HG03460 (cell line): ENCODE results near the gene ABTB2.

Experiments used
- ATAC-seq: cut with Tn5 transposase; IDR thresholded peaks from one replicate; pipeline ENCODE4 v1.9.1; 2021; ENCODE audit not compliant: unreplicated experiment

The ABTB2 gene

GRCh38 chr11:34344410-34344767, 13.4 kb downstream of the ABTB2 start:
- no peak for ATAC-seq

- ATAC-seq, result no peak
Observed at GRCh38 chr11:34343686-34344085, 14.1 kb downstream of the ABTB2 start.

- ATAC-seq, result no peak
Observed at GRCh38 chr11:34343153-34343552, 14.7 kb downstream of the ABTB2 start.

GRCh38 chr11:34341931-34342533, 15.8 kb downstream of the ABTB2 start:
- no peak for ATAC-seq

GRCh38 chr11:34341096-34341495, 16.7 kb downstream of the ABTB2 start:
- no peak for ATAC-seq

- no peak for ATAC-seq
Observed at GRCh38 chr11:34340653-34341052, 17.2 kb downstream of the ABTB2 start.

GRCh38 chr11:34339149-34340064, 18.4 kb downstream of the ABTB2 start:
- peak; percentile 93 for ATAC-seq

GRCh38 chr11:34337016-34337415, 20.8 kb downstream of the ABTB2 start:
- no peak for ATAC-seq

GRCh38 chr11:34335801-34336200, 22.0 kb downstream of the ABTB2 start:
- ATAC-seq, result no peak

GRCh38 chr11:34335331-34335730, 22.5 kb downstream of the ABTB2 start:
- ATAC-seq, result no peak

GRCh38 chr11:34333787-34334186, 24.0 kb downstream of the ABTB2 start:
- ATAC-seq, result no peak

GRCh38 chr11:34332524-34332923, 25.3 kb downstream of the ABTB2 start:
- no peak for ATAC-seq

- no peak for ATAC-seq
Observed at GRCh38 chr11:34331736-34332135, 26.1 kb downstream of the ABTB2 start.

- no peak for ATAC-seq
Observed at GRCh38 chr11:34331329-34331728, 26.5 kb downstream of the ABTB2 start.

GRCh38 chr11:34330653-34331052, 27.2 kb downstream of the ABTB2 start:
- no peak for ATAC-seq

GRCh38 chr11:34329876-34330275, 27.9 kb downstream of the ABTB2 start:
- ATAC-seq, result no peak

- ATAC-seq, result no peak
Observed at GRCh38 chr11:34328632-34328910, 29.2 kb downstream of the ABTB2 start.

GRCh38 chr11:34327804-34328631, 29.8 kb downstream of the ABTB2 start:
- no peak for ATAC-seq

- no peak for ATAC-seq
Observed at GRCh38 chr11:34324466-34324865, 33.3 kb downstream of the ABTB2 start.

GRCh38 chr11:34323601-34324000, 34.2 kb downstream of the ABTB2 start:
- ATAC-seq, result no peak

GRCh38 chr11:34318111-34319037, 39.4 kb downstream of the ABTB2 start:
- no peak for ATAC-seq
